HG02885 (cell line): ENCODE measurements around the gene CRAMP1.
A peak's percentile ranks its signal among the peaks of the same experiment; 100 is the strongest.
"Not testable (repeated sequence)": the region's sequence is repeated elsewhere in the genome, so short reads cannot be mapped to it uniquely, and the experiment has no call there.

Source experiments
- ATAC-seq: cut with Tn5 transposase; IDR thresholded peaks from one replicate; pipeline ENCODE4 v1.9.1; 2021; ENCODE audit warnings: mild to moderate bottlenecking; ENCODE audit not compliant: unreplicated experiment, poor library complexity

CRAMP1 gene

GRCh38 chr16:1595511-1595910 is 16.6 kb upstream of the CRAMP1 start:
- ATAC-seq = not testable (repeated sequence)

GRCh38 chr16:1596516-1596915 is 15.6 kb upstream of the CRAMP1 start:
- no peak for ATAC-seq

- no peak for ATAC-seq
Measured at GRCh38 chr16:1597154-1597553, 15.0 kb upstream of the CRAMP1 start.

DNA sequence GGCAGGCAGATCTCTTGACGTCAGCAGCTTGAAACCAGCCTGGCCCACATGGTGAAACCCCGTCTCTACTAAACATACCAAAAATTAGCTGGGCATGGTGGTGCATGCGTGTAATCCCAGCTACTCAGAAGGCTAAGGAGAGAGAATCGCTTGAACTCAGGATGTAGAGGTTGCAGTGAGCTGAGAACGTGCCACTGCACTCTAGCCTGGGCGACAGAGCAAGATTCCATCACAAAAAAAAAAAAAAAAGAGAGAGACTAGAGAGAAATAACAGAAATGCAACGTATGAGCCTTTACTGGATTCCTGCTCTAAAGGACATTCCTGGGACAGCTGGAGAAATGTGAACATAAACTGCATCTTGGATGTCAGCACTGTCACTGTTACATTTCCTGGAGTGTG is 11.1 kb upstream of the CRAMP1 start:
- ATAC-seq = no peak

GRCh38 chr16:1601489-1601888 is 10.7 kb upstream of the CRAMP1 start:
- no peak for ATAC-seq

- no peak for ATAC-seq
Measured at GRCh38 chr16:1602285-1602684, 9.9 kb upstream of the CRAMP1 start.

GRCh38 chr16:1606774-1607173 is 5.4 kb upstream of the CRAMP1 start:
- ATAC-seq = no peak

- no peak for ATAC-seq
Measured at GRCh38 chr16:1607971-1608370, 4.2 kb upstream of the CRAMP1 start.

GRCh38 chr16:1610071-1610898 is 1.9 kb upstream of the CRAMP1 start:
- peak; percentile 48 for ATAC-seq

DNA sequence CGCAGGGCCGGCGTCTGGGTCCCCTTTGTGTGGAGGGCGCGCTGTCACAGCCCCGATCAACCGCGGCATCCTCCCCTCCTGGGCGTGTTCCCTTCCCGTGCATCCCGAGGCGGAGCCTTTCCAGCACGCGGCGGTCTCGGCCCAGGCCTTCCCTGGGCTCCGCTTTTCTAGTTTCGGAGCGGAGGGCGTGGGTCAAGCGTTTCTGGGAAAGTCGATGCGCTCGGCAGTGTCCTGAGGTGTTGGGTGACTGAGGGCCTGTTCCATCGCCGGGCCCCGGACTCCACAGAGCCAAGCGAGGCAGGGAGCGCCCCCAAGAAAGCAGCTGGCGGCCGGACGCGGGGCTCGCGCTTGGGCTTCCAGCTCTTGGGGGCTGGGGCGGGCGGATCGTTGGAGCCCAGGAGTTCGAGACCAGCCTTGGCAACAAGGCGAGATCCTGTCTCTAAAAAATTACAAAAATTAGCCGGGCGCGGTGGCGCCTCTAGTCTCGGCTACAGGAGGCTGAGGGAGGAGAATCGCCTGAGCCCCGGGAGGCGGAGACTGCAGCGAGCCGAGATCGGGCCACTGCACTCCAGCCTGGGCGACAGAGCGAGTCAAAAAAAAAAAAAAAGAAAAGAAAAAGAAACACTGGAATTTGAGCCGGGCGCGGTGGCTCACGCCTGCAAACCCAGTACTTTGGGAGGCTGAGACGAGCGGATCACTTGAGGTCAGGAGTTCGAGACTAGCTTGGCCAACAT is 1.1 kb upstream of the CRAMP1 start:
- ATAC-seq = no peak

DNA sequence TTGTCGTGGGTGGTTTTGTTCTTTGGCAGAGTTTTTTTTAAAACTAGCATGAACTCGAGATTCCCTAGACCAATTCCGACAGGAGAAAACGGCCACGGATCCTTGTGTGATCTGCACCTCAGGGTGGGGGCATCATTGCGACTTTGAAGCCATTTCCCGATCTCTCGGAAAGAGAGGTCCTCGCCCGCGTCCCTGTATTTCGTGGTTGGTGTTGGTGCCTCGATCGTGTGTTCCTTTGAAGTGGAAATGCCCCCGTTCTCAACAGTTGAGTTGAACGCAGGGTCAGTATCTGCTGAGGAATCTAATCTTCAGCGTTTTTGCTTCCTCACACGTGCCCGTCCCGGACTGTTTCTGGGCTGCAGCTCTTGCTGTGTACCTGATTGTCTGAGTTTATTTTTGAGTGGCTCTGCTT is 1.1 kb downstream of the CRAMP1 start:
- ATAC-seq = no peak

DNA sequence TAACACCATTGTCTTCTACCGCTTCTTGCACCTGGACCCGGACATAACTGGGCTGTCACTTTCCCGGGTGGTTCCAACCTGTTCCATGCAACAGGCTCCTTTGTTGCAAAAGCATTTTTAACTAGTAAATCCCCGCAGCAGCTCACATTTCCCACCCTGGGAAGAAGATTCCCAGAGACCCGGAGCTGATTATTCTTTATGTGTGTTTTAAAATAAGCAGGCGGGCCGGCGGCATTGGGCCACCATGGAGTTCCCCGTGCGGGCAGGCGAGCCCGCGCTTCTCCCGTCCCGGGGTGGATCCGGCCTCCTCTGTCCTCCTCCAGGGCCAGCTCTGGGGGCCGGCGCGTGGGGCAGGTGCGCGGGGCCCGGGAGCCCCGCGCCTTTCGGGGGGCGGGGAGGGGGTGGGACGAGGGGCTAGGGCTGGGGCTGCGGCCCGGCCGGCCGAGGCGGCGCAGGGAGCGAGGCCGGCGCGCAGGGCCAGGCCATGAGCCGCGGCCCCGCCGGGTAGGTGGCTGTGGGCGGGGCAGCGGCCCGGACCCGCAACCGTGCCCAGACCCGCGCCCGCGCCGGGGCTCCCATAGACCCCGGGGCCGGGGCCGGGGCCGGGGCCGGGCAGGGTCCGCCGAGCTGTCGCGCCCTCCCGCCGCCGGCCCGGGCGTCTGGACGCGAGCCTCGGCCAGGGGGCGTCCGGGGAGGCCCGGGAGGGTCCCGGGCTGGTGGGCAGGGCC is 1.7 kb downstream of the CRAMP1 start:
- ATAC-seq = no peak

GRCh38 chr16:1614456-1615102 is 2.4 kb downstream of the CRAMP1 start:
- ATAC-seq = no peak

- ATAC-seq = no peak
Measured at GRCh38 chr16:1615761-1616160, 3.6 kb downstream of the CRAMP1 start.

DNA sequence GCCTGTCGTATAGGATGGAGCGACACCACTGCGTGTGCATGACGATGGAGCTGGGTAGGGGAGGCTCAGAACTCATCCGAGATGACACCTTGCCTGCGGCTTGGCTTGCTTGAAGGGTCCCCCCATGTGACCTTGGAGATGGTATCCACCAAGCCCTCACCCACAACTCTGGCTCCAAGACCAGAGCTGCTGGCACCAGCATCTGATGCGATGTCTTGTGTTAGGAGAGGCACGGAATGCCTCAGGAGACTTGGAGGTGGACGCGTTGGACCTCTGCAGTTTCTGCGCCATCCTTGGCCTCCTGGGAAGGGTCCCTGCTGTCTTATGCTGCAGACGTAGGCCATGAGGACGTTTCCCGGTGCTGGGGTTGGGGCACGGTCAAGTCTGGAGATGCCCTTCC is 7.8 kb downstream of the CRAMP1 start:
- no peak for ATAC-seq

- ATAC-seq = no peak
Measured at GRCh38 chr16:1620391-1620790, 8.2 kb downstream of the CRAMP1 start.

DNA sequence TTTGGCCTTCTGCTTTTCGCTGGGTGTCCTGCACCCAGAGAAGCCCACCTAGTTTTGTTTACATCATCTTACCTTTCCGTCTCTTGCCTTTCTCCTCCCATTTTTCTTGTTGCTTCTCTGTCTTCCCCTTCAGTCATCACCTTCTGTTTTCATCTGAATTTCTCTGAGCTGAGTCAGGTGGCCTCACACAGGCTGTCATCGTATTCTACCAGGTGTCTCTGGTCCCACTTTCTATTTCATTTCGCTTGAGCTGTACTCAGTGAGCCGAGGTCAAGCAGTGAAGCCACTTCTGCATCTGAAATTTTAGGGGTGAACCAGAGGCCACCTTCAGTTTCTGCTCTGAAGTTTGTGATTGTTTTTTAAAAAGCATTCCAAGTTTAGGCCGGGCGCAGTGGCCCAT is 9.7 kb downstream of the CRAMP1 start:
- no peak for ATAC-seq

DNA sequence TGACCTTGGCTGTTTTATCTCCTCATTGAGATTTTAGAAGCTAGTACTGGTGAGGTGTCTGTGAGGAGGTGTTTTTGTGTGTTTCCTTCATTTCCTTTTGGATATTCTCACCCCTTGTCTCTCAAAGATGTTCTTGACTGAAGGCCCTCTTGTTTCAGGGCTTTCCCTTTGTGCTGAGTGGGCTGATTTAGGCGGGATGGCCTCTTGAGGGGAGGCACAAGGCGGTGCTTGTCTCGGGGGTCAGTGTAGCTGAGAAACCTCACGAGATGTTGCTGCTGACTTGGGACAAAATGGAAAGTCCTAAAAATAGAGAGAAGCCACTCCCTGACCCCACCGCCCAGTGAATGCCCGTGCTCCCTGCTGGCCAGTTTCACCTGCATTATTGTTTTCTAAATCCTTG is 14.2 kb downstream of the CRAMP1 start:
- ATAC-seq = no peak

DNA sequence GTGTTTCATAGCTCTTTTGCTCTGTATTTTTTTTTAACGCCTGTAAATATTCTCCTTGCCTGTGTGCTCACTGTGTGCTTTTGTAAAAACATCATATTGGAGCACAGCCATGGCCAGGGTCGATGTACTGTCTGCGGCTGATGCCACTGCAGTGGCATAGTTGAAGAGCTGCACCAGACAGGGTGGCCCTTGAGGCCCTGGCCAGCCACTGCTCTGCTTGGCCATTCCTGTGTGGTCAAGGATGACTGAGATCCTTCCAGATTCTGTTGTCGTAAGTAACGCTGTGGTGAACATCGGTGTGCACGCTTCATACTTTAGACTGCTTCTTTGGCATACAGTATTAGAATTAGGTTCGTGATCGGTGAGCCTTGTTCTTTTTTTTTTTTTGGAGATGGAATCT is 14.6 kb downstream of the CRAMP1 start:
- ATAC-seq = no peak

GRCh38 chr16:1630450-1631213 is 18.5 kb downstream of the CRAMP1 start:
- ATAC-seq = no peak
